Measurements from ENCODE around the gene TMEM9. TPM values are rescaled to one million over a fixed set of nuclear protein-coding genes. Genes with fewer than 3 reads are reported as not detected.

The TMEM9 gene
- total and polyA plus RNA-seq, 9 of the 15 experiments (the other 6 are each of a cell fraction or from before 2014, with no cell fraction given), result 30.4 to 107 (median 67.6) TPM

GRCh38 chr1:201154389-201155165 lies at the start of gene TMEM9 (continued):
- no peak; the same call in 1 of the 2 replicates for TF ChIP-seq HOMEZ (CRISPR knock-in tag; IDR thresholded peaks at IDR 0.05)
- 0 out of 2 replicates have a peak, but pooled peaks have one; percentile 39 for TF ChIP-seq KDM2B (CRISPR knock-in tag; IDR thresholded peaks at IDR 0.05)
- peak; percentile 75 for TF ChIP-seq ZNF592 (IDR thresholded peaks at IDR 0.05)
- peak; percentile 14; the same call in 1 of the 2 replicates for TF ChIP-seq OTX1 (CRISPR knock-in tag; IDR thresholded peaks at IDR 0.05)
- TF ChIP-seq ZNF785 (CRISPR knock-in tag; IDR thresholded peaks at IDR 0.05), result no peak
- no peak for TF ChIP-seq AFF1 (IDR thresholded peaks at IDR 0.05; ENCODE audit: low read depth in 1 of 2, partially characterized antibody in 2 of 2)
- peak; percentile 86 for TF ChIP-seq CREB3 (tag; conservative IDR thresholded peaks at IDR 0.05; ENCODE audit: low read depth)
- 0 out of 2 replicates have a peak, but pooled peaks have one; percentile 10 for TF ChIP-seq THRB (CRISPR knock-in tag; conservative IDR thresholded peaks at IDR 0.05)
- peak; percentile 39; the same call in 1 of the 2 replicates for TF ChIP-seq DPF2 (IDR thresholded peaks at IDR 0.05)
- no peak for TF ChIP-seq SMAD3 (CRISPR knock-in tag; conservative IDR thresholded peaks at IDR 0.05)
- peak; percentile 41; the same call in 1 of the 2 replicates for TF ChIP-seq VEZF1 (CRISPR knock-in tag; IDR thresholded peaks at IDR 0.05)
- no peak for TF ChIP-seq NFIC (IDR thresholded peaks at IDR 0.05)

All from K562 (cell line).